Stimulated activated CD4-positive, alpha-beta T cell treated with anti-CD3 and anti-CD28 coated beads, Interleukin-1b, Interleukin-23, amount 100 ng/mL, for 4 hours (primary cell): ENCODE data around the gene ISCU.
"Not testable (repeated sequence)": the region's sequence is repeated elsewhere in the genome, so short reads cannot be mapped to it uniquely, and the experiment has no call there.

Source experiments
- DNase-seq, 2 donors: peaks; one replicate each; pipeline ENCODE4 v3.0.0-alpha.2; 2020; ENCODE audit warnings: low read depth in 2 of 2

ISCU gene

DNA sequence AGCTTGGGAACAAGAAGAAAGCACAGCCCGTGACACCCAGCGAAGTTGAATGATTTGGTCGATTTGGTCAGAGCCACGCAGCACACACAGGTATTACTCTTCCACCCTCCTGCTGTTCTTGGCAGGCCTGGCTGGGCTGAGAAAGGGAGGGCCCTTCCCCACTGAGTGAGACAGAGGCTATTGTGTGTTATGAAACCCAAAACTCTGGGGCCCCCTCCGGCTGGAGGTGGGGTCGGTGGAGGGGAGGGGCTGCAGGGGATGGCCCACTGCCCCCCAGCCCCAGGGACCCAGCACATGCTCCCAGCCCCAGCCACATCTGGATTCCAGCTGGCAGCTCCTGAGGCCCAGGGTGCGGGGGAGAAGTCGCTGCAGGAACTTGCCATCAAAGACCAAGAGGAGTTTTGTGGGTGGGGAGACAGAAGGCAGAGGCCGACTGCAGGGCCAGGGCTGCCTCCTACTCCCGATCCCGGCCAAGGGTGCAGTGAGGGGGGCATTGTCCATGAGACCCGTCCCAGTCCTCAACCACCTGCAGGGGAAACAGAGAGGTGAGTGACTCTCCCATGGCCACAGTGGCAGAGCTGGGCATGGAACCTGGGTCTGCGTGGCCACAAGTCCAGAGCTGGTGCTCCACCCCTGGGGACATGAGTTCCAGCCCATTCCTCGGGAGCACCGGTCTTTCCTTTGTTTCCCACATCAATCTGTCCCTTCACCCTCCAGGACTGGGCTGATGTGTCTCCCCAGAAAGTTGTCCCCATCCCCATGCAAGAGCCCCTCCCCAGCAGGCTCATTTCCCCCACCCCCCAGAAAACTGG is 26.8 kb downstream of the ISCU start:
- no peak for DNase-seq

DNA sequence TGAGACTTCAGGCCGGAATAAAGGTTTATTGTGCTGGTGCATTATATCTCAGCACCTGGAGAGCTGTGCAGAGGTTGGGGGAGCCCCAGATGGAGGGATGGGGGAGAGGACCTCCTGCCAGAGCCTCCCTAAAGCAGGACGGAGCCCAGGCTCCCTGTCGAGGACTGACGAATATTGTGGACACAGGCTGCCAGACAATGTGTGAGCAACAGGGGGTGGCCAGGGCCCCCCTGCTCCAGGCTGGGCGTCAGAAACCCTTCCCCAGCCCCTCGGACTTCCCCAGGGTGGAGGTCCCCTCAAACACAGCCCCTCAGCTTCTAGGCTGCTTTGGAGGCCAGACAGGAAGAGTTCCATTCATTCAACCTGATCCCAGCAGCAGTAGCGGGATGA is 27.4 kb downstream of the ISCU start:
- no peak for DNase-seq

DNA sequence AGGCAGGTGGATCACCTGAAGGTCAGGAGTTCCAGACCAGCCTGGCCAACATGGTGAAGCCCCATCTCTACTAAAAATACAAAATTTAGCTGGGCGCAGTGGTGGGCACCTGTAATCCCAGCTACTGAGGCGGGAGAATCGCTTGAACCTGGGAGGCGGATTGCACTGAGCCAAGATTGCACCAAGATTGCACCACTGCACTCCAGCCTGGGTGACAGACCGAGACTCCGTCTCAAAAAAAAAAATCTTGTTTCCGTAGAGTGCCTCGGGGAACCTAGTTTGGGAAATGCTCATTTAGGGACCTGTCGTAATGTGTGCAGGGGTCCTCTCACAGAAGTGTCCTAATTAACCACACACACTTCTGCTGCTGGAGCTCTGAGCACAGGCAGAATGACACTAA is 28.1 kb downstream of the ISCU start:
- not testable (repeated sequence) for DNase-seq

DNA sequence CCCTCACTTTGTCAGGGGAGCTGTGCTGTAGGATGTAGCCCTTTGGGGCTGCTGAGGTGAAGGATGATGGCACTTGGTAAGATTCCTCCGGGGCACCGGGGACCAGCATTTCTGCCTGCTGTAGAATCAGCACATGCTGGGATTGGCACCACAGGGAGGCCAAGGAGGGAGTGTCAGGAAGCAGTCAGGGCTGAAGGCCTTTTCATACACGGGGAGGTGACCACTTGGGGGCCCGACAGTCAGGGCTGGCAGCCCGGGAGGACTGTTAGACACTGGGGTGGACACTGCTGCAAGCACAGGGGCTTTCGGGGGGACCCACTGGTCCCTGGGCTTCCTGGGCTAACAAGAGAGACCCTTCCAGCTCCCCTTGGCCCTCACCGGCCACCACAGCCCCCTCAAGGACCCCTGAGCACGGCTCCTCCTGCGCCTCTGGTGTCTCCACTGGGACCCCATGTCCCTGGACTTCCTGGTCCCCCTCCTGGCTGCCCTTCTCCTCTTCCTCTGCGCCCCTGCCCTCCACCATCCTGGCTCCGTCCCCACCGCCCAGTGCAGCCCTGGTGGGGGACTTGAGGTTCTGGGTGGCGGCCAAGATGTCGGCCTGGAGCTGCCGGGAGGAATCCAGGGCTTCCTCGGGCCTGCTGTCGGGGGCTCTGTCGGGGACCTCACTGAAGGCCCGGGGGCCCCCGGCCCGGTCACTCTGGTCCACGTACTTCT is 29.0 kb downstream of the ISCU start:
- DNase-seq = no peak

DNA sequence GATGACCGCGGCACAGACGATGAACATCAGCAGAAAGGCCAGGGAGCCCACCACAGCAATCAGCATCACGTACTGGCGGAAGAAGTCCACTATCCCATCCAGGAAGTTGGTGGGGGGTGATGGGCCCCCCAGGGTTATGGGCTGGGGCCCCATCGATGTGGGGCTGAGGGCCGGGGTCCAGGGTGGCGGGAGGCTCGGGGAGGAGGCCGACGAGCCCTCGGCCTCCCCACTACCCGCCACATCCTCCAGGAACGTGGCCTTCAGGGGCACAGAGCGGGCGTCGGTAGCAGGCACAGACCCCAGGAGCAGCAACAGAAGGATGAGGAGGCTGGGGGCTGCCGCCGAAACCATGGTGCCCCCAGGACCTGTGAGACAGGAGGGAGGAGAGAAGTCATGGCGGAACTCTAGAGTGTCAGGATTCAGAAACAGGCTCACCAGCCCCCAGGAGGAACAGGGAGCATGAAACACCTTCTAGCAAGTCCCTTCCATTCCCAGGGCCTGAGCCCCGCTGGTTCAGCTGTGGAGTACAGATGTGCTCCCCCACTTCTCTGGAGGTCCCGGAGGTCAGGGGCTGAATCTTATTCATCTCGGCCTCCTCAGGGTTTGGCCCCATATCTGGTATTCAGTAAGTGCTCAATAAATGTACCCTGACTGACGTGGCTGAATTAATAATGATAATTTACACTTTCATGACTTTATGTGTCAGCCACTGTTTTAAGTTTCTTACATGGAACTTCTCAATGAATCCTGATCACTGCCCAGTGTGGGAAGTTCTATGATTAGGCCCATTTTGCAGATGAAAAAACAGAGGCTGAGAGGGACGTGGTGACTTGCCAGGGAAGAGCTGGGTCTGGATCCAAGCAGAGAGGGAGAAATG is 29.9 kb downstream of the ISCU start:
- no peak for DNase-seq

DNA sequence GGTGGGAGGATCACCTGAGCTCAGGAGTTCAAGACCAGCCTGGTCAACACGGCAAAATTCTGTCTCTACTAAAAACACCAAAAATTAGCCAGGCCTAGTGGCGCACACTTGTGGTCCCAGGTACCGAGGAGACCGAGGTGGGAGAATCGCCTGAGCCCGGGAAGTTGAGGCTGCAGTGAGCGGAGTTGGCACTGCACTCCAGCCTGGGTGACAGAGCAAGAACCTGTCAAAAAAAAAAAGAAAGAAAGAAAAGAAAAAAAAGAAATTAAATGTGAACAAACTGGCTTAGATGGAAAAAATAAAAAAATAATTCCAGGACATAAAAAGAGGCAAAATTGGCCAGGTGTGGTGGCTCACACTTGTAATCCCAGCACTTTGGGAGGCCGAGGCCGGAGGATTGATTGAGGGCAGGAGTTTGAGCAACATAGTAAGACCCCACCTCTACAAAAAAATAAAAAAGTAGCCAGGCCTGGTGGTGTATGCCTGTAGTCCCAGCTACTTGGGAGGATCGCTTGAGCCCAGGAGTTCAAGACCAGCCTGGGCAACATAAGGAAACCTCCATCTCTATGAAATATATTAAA is 32.0 kb downstream of the ISCU start:
- DNase-seq = no peak

DNA sequence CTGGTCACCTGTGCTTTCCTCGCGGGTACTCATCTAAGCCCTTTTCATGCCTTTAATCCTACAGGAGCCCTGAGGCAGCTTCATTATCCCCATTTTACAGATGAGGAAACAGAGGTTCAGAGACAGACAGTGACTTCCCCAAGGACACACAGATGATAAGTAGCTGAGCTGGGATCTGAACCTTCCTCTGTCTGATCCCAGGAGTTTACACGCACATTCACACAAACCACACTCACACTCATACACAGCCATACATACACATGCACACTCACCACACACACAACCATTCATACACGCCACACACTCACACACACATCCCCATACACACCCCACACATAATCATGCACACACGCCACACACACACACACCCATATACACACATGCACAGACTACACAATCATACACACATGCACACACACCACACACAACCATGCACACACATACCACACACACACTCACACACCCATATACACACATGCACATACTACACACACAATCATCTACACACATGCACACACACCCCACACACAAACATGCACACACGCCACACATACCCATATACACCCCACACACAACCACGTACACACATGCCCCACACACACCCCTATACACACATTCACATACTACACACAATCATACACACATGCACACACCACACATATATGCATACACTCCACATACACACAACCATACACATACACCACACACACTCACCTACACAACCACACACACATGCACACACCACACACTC is 32.7 kb downstream of the ISCU start:
- DNase-seq = no peak

DNA sequence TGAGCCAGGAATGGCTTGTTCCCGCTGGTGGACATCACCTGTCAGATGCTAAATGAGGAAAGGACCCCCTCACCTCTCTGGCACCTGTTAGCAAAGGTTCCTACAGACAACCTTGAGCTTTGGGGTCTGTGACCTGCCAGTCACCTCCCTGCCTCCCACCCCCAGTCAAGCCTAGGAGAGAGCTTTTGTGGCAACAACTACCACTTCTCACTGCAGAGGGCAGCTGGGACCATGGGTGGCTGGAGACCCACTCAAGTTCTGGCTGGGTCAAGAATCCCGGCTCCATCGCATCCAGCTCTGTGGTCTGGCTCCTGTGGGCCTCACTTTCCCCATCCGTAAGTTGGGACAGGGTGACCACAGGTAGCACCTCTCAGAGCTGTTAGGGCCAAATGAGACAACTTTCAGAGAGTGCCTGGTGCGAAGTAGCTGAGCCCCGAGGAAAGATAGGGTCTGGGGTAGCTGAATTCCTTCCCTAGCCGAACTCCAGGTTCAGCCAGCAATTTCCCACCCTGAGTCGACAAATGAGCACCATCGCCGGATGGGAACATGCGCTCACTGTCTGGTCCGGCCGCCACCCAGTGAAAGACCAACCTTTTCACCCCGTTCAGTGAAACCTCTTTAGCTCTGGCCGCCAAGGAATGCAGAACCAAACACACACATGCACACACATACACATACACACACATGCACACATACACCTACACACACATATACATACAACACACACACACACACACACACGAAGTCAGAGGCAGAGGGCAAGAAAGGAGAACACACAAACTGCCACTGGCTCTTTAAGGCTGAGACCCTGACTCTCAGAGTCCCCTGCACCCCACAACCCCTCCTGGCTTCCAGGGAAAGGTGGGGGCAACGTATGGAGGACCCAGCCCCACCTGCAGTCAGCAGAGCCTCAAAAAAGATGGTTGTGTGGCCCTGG is 33.6 kb downstream of the ISCU start:
- no peak for DNase-seq

DNA sequence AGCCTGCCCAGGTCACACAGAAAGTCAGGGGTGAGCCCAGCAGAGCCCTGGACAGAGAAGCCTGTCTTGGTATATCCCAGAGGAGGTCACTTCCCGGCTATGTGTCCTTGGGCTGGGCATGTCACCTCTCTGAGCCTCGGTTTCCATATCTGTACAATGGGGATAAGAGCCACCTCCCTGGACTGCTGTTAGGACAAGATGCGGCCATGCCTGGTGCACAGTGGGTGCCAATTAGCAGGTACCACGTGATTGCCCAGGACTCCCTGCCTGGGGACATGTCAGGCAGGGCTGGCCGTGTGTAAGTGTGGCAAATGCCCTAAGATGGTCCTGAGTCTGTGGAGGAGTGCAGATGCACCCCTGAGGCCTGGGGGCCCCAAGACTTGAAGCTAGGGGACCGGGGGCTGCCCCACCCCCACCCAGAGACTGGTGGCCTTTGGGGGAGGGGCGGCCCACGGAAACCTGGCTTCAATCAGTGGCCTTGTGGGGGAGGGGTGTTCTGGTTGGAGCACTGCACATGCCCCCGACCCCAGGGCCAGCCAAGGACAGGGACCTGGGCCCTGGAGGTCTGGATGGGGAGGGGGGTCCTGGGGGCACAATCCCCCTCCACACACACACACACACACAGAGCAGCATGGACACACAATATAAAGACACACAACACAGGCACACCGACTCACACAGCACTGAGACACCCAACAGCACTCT is 34.6 kb downstream of the ISCU start:
- DNase-seq = no peak

DNA sequence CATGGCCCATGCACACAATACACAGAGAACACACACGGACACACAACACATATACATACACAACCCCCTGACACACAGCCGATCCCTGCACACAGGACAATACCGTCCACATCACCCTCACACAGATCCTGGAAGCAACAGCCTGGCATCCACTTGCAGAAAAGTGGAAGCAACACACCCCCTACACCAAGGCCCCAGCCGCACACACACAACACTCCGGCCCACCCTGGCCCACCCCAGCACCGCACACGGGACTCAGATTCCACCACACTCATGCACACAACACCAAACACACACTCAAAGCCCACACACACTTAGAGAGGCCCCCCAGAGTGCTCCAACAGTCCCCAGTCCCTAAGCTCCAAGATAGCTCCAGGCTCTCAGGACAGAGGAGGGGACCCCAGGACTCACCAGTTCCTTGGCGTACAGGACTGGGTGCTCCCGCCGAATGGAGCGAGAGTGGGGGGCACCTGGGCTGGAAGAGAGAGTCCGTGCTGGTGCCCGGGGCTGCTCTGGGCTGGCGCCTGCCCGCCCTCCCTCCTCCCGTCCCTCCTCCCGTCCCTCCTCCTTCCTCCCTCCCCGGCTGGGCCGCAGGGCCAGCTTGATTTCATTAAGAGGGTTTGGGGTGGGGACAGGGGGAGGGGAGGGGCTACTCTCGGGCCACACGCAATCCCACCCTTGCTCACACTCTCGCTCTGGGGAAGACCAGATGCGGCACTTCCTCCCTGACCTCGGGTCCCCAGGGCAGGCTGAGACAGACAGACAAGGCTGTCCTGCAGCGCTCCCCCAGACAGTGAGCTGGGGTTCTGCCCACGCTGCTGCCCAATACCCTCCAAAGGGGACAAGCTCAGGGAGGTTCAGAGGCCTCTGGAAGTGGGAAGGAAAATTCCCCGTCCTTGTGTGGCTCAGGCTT is 35.4 kb downstream of the ISCU start, which contains the start of gene TMEM119:
Gene TMEM119, minus strand, starts transcription at position 526 of the 913 bp plus-strand sequence. CDS start 5,701 bp downstream, outside the sequence.
- DNase-seq = no peak

DNA sequence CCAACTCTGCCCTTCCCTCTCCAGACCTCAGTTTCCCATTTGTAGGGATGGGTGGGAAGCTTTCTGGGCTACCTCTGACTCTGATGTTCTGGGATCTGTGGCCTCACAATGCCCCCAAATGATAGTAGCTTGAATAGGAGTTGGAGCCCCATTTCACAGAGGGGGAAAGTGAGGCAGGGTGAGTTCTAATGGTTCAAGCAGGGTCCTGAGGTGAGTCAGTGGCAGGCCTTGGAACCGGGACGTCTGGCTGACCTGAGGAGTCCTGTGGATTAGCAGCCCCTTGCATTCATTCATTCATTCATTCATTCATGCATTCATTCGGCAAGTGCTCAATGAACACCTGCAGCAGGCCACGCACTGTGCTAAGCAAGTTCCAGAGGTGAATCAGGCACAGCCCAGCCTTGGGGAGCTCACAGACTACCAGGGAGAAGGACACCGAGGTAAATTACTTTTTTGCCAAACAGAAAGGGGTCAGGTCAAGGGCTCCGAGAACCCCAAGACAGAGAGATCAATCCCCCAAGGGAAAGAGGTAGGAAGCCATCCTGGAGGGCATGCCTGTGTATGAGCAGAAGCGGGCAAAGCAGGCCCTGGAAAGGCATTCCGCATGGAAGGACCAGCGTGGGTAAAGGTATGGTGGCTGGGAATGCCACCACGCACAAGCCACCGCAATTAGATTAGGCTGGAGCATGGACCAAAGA is 36.3 kb downstream of the ISCU start:
- no peak for DNase-seq

DNA sequence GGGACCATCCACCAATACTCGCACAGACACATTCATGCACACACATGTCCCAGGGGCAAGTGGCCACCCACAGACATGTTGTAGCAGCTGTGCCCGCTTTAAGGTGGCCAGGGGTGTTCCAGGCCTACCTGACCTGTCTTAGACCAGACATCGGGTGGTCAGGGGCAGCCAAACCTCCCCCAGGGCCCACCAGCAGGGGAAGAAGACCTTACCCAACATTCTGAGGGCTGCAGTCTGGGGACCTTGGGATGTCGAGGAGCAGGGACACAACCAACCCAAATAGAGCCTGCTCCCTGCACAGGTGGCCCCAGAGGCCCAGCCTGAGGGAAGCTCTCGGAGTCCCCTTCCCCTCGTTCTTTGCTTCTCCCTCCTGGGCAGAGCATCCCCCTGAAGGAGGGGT is 37.1 kb downstream of the ISCU start:
- no peak for DNase-seq

DNA sequence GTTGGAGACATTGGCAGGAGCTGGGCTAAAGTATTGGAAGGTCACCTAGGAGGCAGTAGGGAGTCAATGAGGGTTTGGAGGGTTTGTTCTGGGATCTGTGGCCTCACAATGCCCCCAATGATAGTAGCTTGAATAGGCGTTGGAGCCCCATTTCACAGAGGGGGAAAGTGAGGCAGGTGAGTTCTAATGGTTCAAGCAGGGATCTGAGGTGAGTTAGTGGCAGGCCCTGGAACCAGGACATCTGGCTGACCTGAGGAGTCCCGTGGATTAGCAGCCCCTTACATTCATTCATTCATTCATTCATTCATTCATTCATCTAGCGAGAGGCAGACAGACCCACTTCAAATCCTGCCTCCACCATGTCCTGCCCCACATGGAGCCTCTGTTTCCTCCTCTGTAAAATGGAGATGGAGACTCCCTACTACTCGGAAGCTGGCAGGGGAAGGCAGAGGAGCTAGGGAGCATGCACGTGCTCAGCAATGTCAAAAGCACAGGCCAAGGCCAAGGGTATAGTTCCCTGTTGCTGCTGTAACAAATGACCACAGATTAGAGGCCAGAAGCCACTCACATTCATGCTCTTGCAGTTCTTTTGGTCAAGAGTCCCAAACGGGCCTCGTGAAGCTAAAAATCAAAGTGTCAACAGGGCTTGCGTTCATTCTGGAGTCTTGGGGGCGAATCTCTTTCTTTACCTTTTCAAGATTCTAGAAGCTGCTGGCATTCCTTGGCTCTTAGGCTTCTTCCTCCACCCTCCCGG is 37.7 kb downstream of the ISCU start:
- no peak for DNase-seq

DNA sequence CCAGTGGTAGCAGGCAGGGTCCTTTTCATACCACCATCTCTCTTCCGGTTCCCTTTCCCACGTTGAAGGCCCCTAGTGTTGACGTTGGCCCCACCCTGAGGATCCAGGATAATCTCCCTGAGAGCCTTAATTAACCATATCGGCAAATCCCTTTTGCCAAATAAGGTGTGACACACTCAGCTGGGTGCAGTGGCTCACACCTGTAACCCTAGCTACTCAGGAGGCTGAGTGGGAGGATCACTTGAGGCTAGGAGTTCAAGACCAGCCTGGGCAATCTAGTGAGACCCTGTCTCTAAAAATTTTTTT is 38.3 kb downstream of the ISCU start:
- DNase-seq = no peak

DNA sequence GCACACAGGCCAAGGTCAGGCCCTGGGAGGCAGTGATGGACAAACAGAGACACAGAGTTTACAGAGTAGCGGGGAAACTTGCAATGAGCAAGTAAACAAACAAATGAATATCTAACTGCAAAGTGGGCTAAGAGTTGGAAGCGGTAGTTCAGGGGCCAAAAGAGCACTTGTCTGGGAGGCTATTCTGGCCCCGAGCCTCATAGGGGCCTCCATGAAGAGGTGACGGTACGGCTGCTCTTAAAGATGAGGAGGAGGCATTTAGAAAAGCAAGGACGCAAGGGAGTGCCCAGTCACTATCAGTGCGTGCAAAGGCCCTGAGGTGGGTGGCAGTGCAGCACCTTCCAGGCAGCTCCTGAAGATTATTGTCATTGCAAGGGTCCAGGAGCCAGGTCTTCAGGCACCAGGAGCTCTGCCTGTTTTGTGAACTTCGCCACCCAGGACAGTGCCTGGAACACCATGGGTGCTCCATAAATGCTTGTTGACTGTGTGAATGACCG is 39.9 kb downstream of the ISCU start:
- no peak for DNase-seq

DNA sequence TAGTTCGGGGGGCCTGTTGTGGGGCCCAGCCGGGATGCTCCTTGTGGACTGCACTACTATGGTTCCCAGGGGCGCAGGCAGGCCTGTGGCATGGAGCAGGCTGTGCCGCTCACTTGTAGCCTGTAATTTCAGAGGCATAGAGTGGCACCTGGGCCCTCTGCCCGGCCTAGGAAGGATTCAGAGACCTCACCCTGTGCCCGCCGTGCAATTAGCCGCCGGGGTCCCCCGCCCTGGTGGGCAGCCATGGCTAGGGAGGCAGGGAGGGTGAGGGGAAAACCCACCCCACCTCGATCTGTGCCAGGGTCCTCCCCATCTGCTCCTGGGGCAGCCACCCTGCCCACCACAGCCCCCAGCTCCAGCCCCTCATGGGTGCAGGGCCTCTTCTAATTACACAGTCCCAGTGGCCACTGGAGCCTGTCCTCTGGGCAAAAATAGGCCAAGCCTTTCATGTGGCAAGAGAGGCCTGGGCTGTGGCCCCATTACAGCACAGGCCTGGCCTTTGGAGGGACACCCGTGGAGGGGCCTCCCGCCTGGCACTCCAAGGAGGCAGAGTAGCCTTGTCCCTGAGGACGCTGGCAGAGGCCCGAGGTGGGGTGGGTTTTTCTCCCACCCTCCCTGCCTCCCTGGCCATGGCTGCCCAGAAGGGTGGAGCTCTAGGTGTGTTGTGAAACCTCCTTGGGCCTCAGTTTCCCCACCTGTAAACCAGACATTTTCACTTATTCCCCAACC is 40.7 kb downstream of the ISCU start:
- no peak for DNase-seq
